CD4-positive, CD25-positive, alpha-beta regulatory T cell (primary cell): ENCODE results near the gene WFDC2. TPM values are rescaled to one million over a fixed set of nuclear protein-coding genes. Genes with fewer than 3 reads are reported as not detected.

Experiments used
- ATAC-seq, 2 donors: fragments of 150-1000 bp; cut with Tn5 transposase; one replicate each; pipeline ENCODE4 v1.10.0; 2021; ENCODE audit warnings: low read depth in 2 of 2, moderate number of reproducible peaks in 2 of 2, moderate library complexity in 1 of 2
- DNase-seq, 3 donors: peaks; one replicate each; pipeline versions ENCODE4 v3.0.0 to v3.0.0-alpha.2; 2012 to 2022; ENCODE audit warnings: mixed read lengths in 1 of 3
- H3K27ac ChIP-seq: one replicate; pipeline ENCODE4 v1.7.0; 2013; ENCODE audit warnings: mild to moderate bottlenecking, low read length; ENCODE audit not compliant: insufficient read depth, poor library complexity, severe bottlenecking
- H3K27me3 ChIP-seq: one replicate; pipeline ENCODE4 v1.7.0; 2013; ENCODE audit warnings: low read length; ENCODE audit not compliant: control insufficient read depth, insufficient read depth
- H3K36me3 ChIP-seq: one replicate; pipeline ENCODE4 v1.7.0; 2013; ENCODE audit warnings: mild to moderate bottlenecking, low read length, moderate library complexity; ENCODE audit not compliant: control insufficient read depth, insufficient read depth
- H3K4me1 ChIP-seq: 2 replicates; pipeline ENCODE4 v1.7.0; 2013; ENCODE audit warnings: mild to moderate bottlenecking, low read length; ENCODE audit not compliant: insufficient read depth, control insufficient read depth, poor library complexity, severe bottlenecking
- H3K4me3 ChIP-seq: one replicate; pipeline ENCODE4 v1.7.0; 2013; ENCODE audit warnings: low read depth, mild to moderate bottlenecking, low read length, moderate library complexity
- H3K9me3 ChIP-seq, 2 experiments: 1 replicate in 1 of 2; 2 replicates in 1 of 2; pipeline ENCODE4 v1.7.0; 2013; ENCODE audit warnings: low read length in 2 of 2, mild to moderate bottlenecking in 1 of 2, moderate library complexity in 1 of 2; ENCODE audit not compliant: control insufficient read depth in 2 of 2
- H3K27ac Mint-ChIP-seq, 3 donors: one replicate each; pipeline ENCODE4 v1.8.0; 2020 to 2022; ENCODE audit warnings: mild to moderate bottlenecking in 3 of 3, mixed read lengths in 3 of 3, moderate library complexity in 2 of 3
- H3K27me3 Mint-ChIP-seq: one replicate; pipeline ENCODE4 v1.8.0; 2022; ENCODE audit warnings: mild to moderate bottlenecking, mixed read lengths
- H3K36me3 Mint-ChIP-seq: one replicate; pipeline ENCODE4 v1.8.0; 2020; ENCODE audit warnings: mixed read lengths
- H3K4me1 Mint-ChIP-seq, 4 donors: one replicate each; pipeline ENCODE4 v1.8.0; 2020 to 2022; ENCODE audit warnings: mixed read lengths in 4 of 4, mild to moderate bottlenecking in 1 of 4
- H3K4me3 Mint-ChIP-seq, 4 donors: one replicate each; pipeline ENCODE4 v1.8.0; 2020 to 2022; ENCODE audit warnings: mild to moderate bottlenecking in 4 of 4, mixed read lengths in 4 of 4, moderate library complexity in 3 of 4
- H3K9me3 Mint-ChIP-seq, 7 donors: one replicate each; pipeline ENCODE4 v1.8.0; 2020 to 2022; ENCODE audit warnings: mixed read lengths in 7 of 7, mild to moderate bottlenecking in 3 of 7, moderate library complexity in 2 of 7
- polyA plus RNA-seq, 4 donors: library from polyadenylated mRNA; unstranded; fragments of 300-500 nt; fragmentation: Illumina TruSeq; gene quantifications; one replicate each; pipeline ENCODE4 v1.2.3, GENCODE V29; 2021
- total RNA-seq: library from RNA; stranded (reverse); gene quantifications from one replicate; pipeline ENCODE4 v1.2.3, GENCODE V29; 2022

The WFDC2 gene
- total and polyA plus RNA-seq, 5 donors from 2014 or later, result not detected

DNA sequence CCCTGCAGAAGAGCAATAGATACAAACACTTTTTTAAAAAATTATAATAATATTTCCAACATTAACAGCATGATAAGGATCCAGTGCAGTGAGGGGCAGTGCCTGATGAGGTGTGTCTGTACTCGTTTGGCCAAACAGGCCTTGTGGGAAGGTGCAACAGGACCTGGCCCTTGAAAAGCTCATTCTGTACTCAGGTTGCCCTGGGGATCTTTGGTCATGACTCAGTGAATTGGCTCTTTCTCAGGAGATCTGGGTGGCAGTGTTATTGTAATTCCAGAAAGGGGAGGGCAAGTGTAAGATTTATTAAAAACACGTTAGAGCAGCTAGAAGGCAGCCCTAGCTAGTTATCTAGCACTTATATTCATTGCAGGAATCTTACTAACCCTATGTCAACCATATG is 48.7 kb downstream of the WFDC2 start:
- DNase-seq (no peak), ATAC-seq (no peak)
- peaks cover 14% of the 10 kb centered on the region for H3K27me3 Mint-ChIP-seq
- peaks cover 13% of the 10 kb centered on the region for H3K27me3 ChIP-seq
- peaks cover 0 to 2% (median 0%) of the 10 kb centered on the region in 7 donors for H3K9me3 Mint-ChIP-seq
- H3K4me1 ChIP-seq, result no peaks in the 10 kb centered on the region
- no peak overlapping the region for H3K4me3 ChIP-seq
- H3K27ac ChIP-seq, result no peak overlapping the region
- no peaks in the 10 kb centered on the region for H3K4me1 Mint-ChIP-seq
- H3K36me3 Mint-ChIP-seq, result no peaks in the 10 kb centered on the region
- no peak overlapping the region for H3K4me3 Mint-ChIP-seq
- no peaks in the 10 kb centered on the region for H3K36me3 ChIP-seq
- H3K27ac Mint-ChIP-seq, result no peak overlapping the region
- no peaks in the 10 kb centered on the region for H3K9me3 ChIP-seq

- Mint-ChIP-seq H3K36me3 (no peaks in the 10 kb centered on the region), H3K27me3 (peaks cover 35% of the 10 kb centered on the region), H3K4me3 (no peak overlapping the region), H3K27ac (no peak overlapping the region), H3K4me1 (no peaks in the 10 kb centered on the region), H3K9me3 (peaks cover 0 to 2% (median 0%) of the 10 kb centered on the region in 7 donors)
- Histone ChIP-seq H3K4me1 (no peaks in the 10 kb centered on the region), H3K27ac (no peak overlapping the region), H3K4me3 (no peak overlapping the region), H3K9me3 (no peaks in the 10 kb centered on the region), H3K27me3 (peaks cover 12% of the 10 kb centered on the region), H3K36me3 (no peaks in the 10 kb centered on the region)
- DNase-seq, result no peak
- ATAC-seq, result no peak
These were observed 54.3 kb downstream of the WFDC2 start for GRCh38 chr20:45523821-45524220.

DNA sequence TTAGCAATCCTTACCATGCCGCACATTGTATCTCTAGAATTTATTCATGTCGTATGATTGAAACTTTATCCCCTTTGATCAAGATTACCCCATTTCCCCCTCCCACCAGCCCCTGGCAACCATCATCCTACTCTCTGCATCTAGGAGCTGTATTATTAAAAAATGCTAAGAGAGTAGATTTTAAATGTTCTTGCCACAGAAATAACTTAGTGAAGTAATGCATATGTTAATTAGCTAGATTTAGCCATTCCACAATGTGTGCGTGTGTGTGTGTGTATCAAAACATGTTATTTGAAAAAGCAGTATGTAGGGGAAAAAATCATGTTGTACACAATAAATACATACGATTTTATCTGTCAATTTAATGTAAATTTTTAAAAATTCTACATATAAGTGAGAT is 57.7 kb downstream of the WFDC2 start:
- Histone ChIP-seq H3K27me3 (peaks cover 15% of the 10 kb centered on the region), H3K4me1 (no peaks in the 10 kb centered on the region), H3K27ac (no peak overlapping the region), H3K36me3 (no peaks in the 10 kb centered on the region), H3K9me3 (no peaks in the 10 kb centered on the region), H3K4me3 (no peak overlapping the region)
- no peak for DNase-seq
- no peak overlapping the region for H3K4me3 Mint-ChIP-seq
- no peaks in the 10 kb centered on the region for H3K4me1 Mint-ChIP-seq
- ATAC-seq, result no peak
- peaks cover 53% of the 10 kb centered on the region for H3K27me3 Mint-ChIP-seq
- H3K27ac Mint-ChIP-seq, result no peak overlapping the region
- H3K9me3 Mint-ChIP-seq, result no peaks in the 10 kb centered on the region
- no peaks in the 10 kb centered on the region for H3K36me3 Mint-ChIP-seq

Other genes with a start within 250 kb of the WFDC2 start
- gene SEMG2, start 248.4 kb upstream of the WFDC2 start, total RNA-seq, result not detected
- not detected for gene SEMG2, start 248.4 kb upstream of the WFDC2 start, polyA plus RNA-seq
- not detected for gene SLPI, start 215.2 kb upstream of the WFDC2 start, total RNA-seq
- gene SLPI, start 215.2 kb upstream of the WFDC2 start, polyA plus RNA-seq, result not detected
- gene RBPJL, start 162.9 kb upstream of the WFDC2 start, total RNA-seq, result not detected
- not detected for gene RBPJL, start 162.9 kb upstream of the WFDC2 start, polyA plus RNA-seq
- not detected for gene MATN4, start 161.5 kb upstream of the WFDC2 start, total RNA-seq
- gene MATN4, start 161.5 kb upstream of the WFDC2 start, polyA plus RNA-seq, result under 1 TPM in 1 of 4 donors, not detected in 3; 0.10 TPM
- 8.2 TPM for gene SDC4, start 121.3 kb upstream of the WFDC2 start, total RNA-seq
- 1 to 10 TPM; 2.2 to 6.3 (median 3.7) TPM for gene SDC4, start 121.3 kb upstream of the WFDC2 start, polyA plus RNA-seq
- gene SYS1, start 106.6 kb upstream of the WFDC2 start, total RNA-seq, result 94.2 TPM
- 10 to 100 TPM; 38.4 to 54.3 (median 42.0) TPM for gene SYS1, start 106.6 kb upstream of the WFDC2 start, polyA plus RNA-seq
- not detected for gene TP53TG5, start 91.4 kb upstream of the WFDC2 start, total RNA-seq
- under 1 TPM; 0.18 to 0.56 (median 0.23) TPM for gene TP53TG5, start 91.4 kb upstream of the WFDC2 start, polyA plus RNA-seq
- 15.1 TPM for gene DBNDD2, start 61.5 kb upstream of the WFDC2 start, total RNA-seq
- 10 to 100 TPM; 19.5 to 23.5 (median 21.7) TPM for gene DBNDD2, start 61.5 kb upstream of the WFDC2 start, polyA plus RNA-seq
- 137 TPM for gene PIGT, start 53.6 kb upstream of the WFDC2 start, total RNA-seq
- 100 to 1,000 TPM in 1 of 4 donors, 10 to 100 TPM in 3; 80.3 to 102 (median 91.7) TPM for gene PIGT, start 53.6 kb upstream of the WFDC2 start, polyA plus RNA-seq
- not detected for gene SPINT3, start 45.9 kb downstream of the WFDC2 start, total RNA-seq
- not detected for gene SPINT3, start 45.9 kb downstream of the WFDC2 start, polyA plus RNA-seq
- not detected for gene WFDC6, start 69.7 kb downstream of the WFDC2 start, total RNA-seq
- gene WFDC6, start 69.7 kb downstream of the WFDC2 start, polyA plus RNA-seq, result not detected
- not detected for gene EPPIN, start 77.6 kb downstream of the WFDC2 start, total RNA-seq
- not detected for gene EPPIN, start 77.6 kb downstream of the WFDC2 start, polyA plus RNA-seq
- not detected for gene WFDC8, start 109.5 kb downstream of the WFDC2 start, total RNA-seq
- not detected for gene WFDC8, start 109.5 kb downstream of the WFDC2 start, polyA plus RNA-seq
- not detected for gene WFDC10A, start 160.0 kb downstream of the WFDC2 start, total RNA-seq
- gene WFDC10A, start 160.0 kb downstream of the WFDC2 start, polyA plus RNA-seq, result not detected
- not detected for gene WFDC9, start 161.5 kb downstream of the WFDC2 start, total RNA-seq
- gene WFDC9, start 161.5 kb downstream of the WFDC2 start, polyA plus RNA-seq, result not detected
- gene WFDC11, start 200.5 kb downstream of the WFDC2 start, total RNA-seq, result not detected
- gene WFDC11, start 200.5 kb downstream of the WFDC2 start, polyA plus RNA-seq, result not detected
- gene WFDC13, start 232.3 kb downstream of the WFDC2 start, total RNA-seq, result not detected
- gene WFDC13, start 232.3 kb downstream of the WFDC2 start, polyA plus RNA-seq, result not detected
- not detected for gene WFDC10B, start 235.3 kb downstream of the WFDC2 start, total RNA-seq
- not detected for gene WFDC10B, start 235.3 kb downstream of the WFDC2 start, polyA plus RNA-seq